ENCODE data around the gene OST4.
"Not testable (repeated sequence)": the region's sequence is repeated elsewhere in the genome, so short reads cannot be mapped to it uniquely, and the experiment has no call there.

The OST4 gene

DNA sequence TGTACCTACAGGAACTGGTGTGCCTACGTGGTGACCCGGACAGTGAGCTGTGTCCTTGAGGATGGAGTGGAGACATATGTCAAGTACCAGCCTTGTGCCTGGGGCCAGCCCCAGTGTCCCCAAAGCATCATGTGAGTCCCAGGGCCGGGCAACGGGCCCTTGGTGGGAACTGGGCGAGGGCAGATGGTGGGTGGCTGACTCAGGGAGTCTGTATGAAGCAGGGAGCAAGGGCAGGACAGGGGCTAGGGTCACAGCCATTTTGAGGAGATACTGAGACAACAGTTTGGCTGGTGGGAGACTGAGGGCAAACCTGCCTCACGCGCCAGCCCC is 8.7 kb upstream of the OST4 start:
- DNase-seq (ENCODE audit: extremely low read depth in 1 of 2, low read depth in 1 of 2) = no peak

GRCh38 chr2:27079233-27080139 is 8.0 kb upstream of the OST4 start:
- no peak for DNase-seq (ENCODE audit: extremely low read depth in 1 of 2, low read depth in 1 of 2)

DNA sequence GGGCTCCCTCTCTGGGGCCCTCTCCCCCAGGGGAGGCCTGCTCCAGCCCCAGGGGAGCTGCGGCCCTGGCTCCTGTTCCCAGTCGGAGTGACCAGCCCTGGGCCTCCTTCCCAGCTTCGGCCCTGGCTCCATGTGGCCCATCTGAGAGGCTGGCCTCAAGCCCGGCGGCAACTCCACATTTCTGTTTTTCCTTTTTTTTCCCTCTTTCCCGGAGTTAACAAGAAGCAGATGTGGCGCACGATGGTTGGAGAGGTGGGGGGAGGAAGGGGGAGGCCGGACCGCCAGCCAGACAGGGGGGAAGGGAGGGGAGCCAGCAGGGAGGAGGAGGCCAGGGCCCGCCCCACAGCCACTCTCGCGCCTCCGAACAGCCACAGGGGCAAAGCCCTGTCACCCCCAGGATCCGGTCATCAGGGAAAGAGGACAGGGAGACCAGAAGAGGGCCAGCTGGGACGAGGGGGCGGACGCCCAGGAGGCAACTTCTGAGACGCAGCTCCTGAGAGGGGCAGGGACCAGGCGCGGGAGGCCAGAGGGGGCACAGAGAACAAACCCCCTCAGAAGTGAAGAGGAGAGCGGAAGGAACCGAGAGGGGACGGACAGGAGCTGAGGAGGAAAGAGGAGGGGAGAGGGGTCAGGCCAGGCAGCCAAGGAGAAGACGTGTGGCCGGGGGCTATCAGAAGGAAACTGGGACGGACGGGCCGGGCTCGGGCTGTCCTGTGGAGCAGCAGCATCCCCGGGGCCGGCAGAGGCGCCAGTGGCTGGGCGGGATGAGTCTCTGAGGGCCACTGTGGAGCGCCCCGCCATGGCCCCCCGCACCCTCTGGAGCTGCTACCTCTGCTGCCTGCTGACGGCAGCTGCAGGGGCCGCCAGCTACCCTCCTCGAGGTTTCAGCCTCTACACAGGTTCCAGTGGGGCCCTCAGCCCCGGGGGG is 7.1 kb upstream of the OST4 start, which contains the start of gene EMILIN1:
EMILIN1 (plus strand) TSS at position 349 of the 928 bp plus-strand sequence; CDS start at position 800, 451 bp downstream.
- no peak for DNase-seq (ENCODE audit: extremely low read depth in 1 of 2, low read depth in 1 of 2)

GRCh38 chr2:27077231-27077630 is 5.8 kb upstream of the OST4 start:
- no peak for DNase-seq (ENCODE audit: extremely low read depth in 1 of 2, low read depth in 1 of 2)

GRCh38 chr2:27076323-27076722 is 4.9 kb upstream of the OST4 start:
- DNase-seq (ENCODE audit: extremely low read depth in 1 of 2, low read depth in 1 of 2) = no peak

DNA sequence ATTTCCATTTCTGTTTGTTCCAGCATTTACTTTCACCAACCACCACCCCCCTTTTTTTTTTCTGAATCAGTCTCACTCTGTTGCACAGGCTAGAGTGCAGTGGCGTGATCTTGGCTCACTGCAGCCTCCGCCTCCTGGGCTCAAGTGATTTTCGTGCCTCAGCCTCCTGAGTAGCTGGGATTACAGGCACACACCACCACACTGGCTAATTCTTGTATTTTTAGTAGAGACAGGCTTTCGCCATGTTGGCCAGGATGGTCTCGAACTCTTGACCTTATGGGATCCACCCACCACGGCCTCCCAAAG is 4.1 kb upstream of the OST4 start:
- not testable (repeated sequence) for DNase-seq (ENCODE audit: extremely low read depth in 1 of 2, low read depth in 1 of 2)

GRCh38 chr2:27074738-27075565 is 3.5 kb upstream of the OST4 start:
- DNase-seq (ENCODE audit: extremely low read depth in 1 of 2, low read depth in 1 of 2) = no peak

DNA sequence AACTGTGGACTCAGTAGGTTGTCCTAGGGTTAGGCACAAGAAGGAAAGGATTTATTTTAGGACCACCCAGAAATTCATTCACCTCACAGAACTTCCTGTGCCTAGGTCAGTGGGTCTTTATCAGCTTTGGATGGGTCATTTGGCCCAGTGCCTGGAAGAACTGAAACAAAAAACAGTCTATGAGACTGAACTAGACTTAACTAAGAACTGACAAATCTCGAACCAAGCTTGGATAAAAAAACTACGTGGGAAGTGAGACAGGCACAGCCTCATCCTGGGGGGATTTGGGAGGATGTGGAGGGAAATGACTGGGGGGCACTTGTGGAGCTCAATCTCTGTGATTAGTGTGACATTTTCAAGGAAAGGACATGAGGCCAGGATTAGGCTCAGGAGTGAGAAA is 2.3 kb upstream of the OST4 start:
- no peak for DNase-seq (ENCODE audit: extremely low read depth in 1 of 2, low read depth in 1 of 2)

DNA sequence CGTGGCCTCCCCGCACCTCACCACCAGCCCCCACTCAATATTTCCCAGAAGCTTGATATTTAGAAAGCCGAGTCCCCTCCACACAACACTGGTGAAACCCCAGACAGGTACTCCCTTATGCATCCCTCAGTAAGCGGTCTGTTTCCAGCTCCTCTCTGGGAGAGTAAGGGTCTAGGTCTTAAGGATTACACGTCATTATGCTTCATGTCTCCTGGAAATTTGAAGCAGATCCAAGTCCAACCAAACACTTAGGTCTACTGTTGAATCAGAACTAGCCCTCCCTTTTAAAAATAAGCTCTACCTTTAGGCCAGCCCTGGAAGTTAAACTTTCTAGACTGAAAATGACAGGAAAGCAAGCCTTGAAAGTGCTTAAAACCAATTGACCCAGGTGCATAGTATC is 1.5 kb upstream of the OST4 start:
- DNase-seq (ENCODE audit: extremely low read depth in 1 of 2, low read depth in 1 of 2) = no peak

DNA sequence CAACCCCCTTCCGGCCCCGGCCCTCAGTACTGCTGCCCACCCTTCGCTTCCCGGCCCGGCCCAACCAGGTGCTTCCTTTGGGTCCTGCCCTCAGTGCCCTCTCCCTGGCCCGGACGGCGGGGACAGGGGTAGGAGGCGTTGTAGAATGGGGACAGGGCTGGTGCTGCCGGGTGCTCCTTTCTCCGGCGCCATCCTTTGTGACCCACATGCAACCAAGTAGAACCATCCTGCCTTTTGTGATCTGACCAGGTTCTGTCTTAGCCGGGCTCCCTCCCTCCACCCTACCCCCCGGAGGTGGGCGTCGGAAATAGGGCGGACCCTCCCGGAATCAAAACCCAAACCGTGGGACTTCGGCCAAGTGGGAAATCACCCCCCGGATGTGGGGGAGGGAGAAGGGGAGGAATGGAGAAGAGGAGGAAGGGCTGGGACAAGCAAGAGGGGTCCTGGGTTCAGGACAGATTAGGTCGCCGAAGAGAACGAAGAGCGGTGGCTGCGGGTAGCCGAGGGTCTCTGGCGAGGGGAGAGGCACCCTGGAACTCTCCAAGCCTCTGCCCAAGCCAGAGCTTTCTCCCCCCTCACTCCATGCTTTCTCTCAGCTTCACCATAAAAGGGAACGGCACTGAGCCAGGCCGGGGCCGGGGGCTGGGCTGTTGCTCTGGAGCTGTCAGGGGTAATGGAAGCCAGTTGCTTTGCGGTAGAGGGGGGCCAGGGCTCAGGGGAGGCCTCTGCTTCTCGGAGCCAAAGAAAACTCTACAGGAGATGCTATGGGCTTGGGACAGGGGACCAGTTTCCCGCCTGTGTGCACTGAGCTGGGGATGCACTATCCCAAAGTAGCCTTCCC is 756 bp upstream of the OST4 start:
- no peak for DNase-seq (ENCODE audit: extremely low read depth in 1 of 2, low read depth in 1 of 2)

DNA sequence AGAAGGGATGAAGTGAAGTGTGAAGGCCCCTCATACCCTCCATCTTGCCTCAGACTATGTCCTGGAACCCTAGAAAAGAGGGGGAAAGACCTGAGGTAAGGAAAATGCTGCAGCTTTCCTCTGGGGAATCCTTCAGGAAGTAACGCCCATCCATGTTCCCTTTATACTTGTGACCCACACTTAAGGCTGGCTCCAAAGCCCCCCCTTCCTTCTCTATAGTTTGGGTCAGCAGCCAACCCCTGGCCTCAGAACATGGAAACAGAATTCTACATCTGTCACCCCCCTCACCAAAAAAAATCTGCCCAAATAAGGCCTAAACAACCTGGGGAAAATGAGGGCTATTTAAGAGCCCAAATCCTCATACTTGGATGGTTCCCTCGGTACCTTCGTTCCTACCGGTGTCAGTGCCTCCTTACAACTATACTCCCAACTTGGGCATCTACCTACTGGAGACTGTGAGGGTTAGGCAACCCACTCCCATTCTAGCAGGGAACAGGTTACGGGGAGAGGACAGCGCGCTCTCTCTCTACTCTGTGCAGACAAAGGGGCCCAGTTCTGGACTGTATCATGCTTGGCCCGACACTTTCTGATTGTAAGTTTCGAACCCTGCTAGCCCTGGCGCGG is 689 bp downstream of the OST4 start:
- DNase-seq (ENCODE audit: extremely low read depth in 1 of 2, low read depth in 1 of 2) = no peak

DNA sequence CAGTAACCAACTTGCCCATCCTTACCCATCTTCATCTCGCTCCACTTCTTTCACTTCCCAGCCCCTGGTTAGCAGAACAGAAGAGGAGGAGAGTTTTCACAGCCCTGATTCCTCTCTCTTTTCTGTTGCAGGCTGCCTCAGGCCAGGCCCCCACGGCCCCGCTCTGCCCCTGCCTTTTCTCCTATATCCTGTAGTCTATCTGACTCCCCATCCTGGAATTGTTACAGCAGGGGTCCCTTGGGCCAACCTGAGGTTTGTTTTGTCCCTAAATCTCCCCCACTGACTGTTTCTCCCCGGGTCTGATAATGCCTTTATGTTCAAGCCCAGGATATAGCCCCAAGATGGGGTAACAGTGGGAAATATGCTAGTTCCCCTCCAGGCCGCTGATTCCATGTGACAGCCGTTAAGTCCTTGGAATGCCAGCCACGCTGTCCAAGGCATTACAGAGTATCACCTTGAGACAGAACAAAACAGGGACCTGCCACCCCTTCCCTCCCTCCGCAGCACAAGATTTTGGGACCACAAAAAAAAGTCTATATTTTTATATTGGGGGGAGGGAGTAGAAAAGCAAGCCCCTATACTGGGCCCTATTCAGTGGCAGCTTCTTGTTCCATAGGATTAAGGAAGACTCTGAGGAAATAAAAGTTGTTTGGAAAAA is 1.4 kb downstream of the OST4 start:
- DNase-seq (ENCODE audit: extremely low read depth in 1 of 2, low read depth in 1 of 2) = no peak

GRCh38 chr2:27069436-27069835 is 2.0 kb downstream of the OST4 start:
- no peak for DNase-seq (ENCODE audit: extremely low read depth in 1 of 2, low read depth in 1 of 2)

DNA sequence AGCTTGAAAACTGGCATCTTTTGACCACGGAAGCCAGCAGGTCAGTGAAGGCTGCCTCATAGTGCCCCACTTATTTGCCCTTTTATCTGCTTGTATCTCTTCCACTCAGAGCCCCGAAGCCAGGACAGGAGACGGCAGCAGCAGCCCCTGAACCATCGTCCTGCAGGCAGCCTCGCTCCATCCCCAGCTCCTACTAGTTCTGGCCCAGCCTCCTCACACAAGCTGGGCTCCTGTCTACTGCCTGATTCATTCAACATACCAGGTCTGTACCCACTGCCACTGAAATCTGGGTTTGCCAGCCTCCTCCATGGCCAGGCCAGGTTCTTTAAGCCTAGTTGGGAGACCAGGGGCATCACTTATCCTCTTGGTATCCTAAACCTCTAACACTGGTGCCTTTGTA is 4.1 kb downstream of the OST4 start:
- no peak for DNase-seq (ENCODE audit: extremely low read depth in 1 of 2, low read depth in 1 of 2)

DNA sequence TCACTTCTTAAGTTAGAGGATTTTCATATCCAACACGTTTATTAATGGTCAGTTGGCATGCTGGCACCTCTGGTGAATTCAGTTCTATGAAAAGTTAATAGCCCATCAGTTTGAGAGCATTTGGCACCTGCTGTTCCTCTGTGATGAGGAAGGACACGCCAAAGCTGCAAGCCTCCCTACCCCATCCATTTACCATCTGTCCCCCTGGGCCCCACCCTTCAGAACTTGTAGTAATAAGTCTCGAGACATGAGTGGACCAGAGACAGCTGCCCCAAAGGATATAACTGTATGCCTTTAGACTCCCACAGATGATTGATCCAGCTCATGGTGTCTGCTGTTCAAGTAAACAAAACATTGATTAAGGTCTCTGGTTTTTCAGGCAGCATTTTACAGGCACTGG is 6.3 kb downstream of the OST4 start:
- no peak for DNase-seq (ENCODE audit: extremely low read depth in 1 of 2, low read depth in 1 of 2)

- no peak for DNase-seq (ENCODE audit: extremely low read depth in 1 of 2, low read depth in 1 of 2)
These were observed 11.1 kb downstream of the OST4 start for GRCh38 chr2:27060323-27060722.

GRCh38 chr2:27059141-27059820 is 12.2 kb downstream of the OST4 start:
- no peak for DNase-seq (ENCODE audit: extremely low read depth in 1 of 2, low read depth in 1 of 2)

DNA sequence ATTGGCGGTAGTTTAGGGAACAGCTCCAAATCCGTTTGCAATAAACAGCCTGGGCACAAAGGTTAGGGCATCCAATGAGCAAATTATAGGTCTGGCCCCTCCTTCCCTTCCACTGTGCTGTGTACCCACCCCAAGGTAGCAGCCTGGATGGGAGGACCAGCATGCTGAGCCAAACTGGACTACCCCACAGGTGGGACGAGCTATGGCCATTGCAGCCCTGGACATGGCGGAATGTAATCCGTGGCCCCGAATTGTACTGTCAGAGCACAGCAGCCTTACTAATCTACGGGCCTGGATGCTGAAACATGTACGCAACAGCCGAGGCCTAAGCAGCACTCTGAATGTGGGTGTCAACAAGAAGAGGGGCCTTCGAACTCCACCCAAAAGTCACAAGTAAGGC is 13.2 kb downstream of the OST4 start:
- no peak for DNase-seq (ENCODE audit: extremely low read depth in 1 of 2, low read depth in 1 of 2)

DNA sequence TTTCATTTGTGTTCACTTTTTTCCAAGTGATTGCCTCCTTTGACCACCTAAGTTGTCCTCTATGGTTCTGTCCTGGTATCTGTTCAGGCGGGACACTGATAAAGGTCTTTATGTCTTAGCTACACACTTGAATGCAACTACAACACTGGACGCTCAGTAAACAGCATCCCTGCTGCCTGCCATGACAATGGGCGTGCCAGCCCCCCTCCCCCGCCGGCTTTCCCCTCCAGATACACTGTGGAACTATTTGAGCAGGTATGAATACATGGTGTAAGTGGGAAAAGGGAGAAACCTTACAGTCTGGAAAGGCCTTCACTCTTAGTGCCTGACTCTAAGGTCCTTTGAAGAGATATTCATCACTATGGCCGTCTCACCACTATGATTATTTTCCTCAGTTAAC is 14.3 kb downstream of the OST4 start:
- DNase-seq (ENCODE audit: extremely low read depth in 1 of 2, low read depth in 1 of 2) = no peak
